Mesenchymal stem cell (in vitro differentiated cells and primary cell): ENCODE data around the gene MAML1.
A peak's percentile ranks its signal among the peaks of the same experiment; 100 is the strongest.

Source experiments
- DNase-seq: peaks from one replicate; pipeline ENCODE4 v3.0.0-alpha.2; 2013
- H2AFZ ChIP-seq: one replicate; pipeline ENCODE4 v1.6.1; 2013; ENCODE audit warnings: low read depth, mild to moderate bottlenecking, control low read depth, inconsistent platforms, low read length, moderate library complexity
- H2AK5ac ChIP-seq: 2 replicates; pipeline ENCODE4 v1.6.1; 2013; ENCODE audit warnings: low read length, moderate library complexity, mild to moderate bottlenecking, inconsistent platforms; ENCODE audit not compliant: severe bottlenecking
- H2BK120ac ChIP-seq: one replicate; pipeline ENCODE4 v1.6.1; 2013; ENCODE audit warnings: low read depth, mild to moderate bottlenecking, inconsistent platforms, low read length, moderate library complexity
- H2BK12ac ChIP-seq, 2 experiments: one replicate each; pipeline ENCODE4 v1.6.1; 2013; ENCODE audit warnings: inconsistent platforms in 2 of 2, low read length in 2 of 2, mild to moderate bottlenecking in 2 of 2, moderate library complexity in 2 of 2, control low read depth in 1 of 2
- H2BK15ac ChIP-seq: one replicate; pipeline ENCODE4 v1.6.1; 2013; ENCODE audit warnings: mild to moderate bottlenecking, low read depth, inconsistent platforms; ENCODE audit not compliant: poor library complexity, severe bottlenecking
- H2BK5ac ChIP-seq: 2 replicates; pipeline ENCODE4 v1.6.1; 2013; ENCODE audit warnings: low read depth, mild to moderate bottlenecking, low read length, control low read depth, inconsistent platforms; ENCODE audit not compliant: poor library complexity, severe bottlenecking
- H3K14ac ChIP-seq, 2 experiments: one replicate each; pipeline ENCODE4 v1.6.1; 2013; ENCODE audit warnings: inconsistent platforms in 2 of 2, low read length in 2 of 2, control low read depth in 1 of 2, mild to moderate bottlenecking in 1 of 2, moderate library complexity in 1 of 2
- H3K18ac ChIP-seq, 2 experiments: one replicate each; pipeline ENCODE4 v1.6.1; 2013; ENCODE audit warnings: inconsistent platforms in 2 of 2, low read length in 2 of 2, control low read depth in 1 of 2, low read depth in 1 of 2, mild to moderate bottlenecking in 1 of 2
- H3K23ac ChIP-seq, 2 experiments: one replicate each; pipeline ENCODE4 v1.6.1; 2013; ENCODE audit warnings: inconsistent platforms in 2 of 2, low read length in 2 of 2, mild to moderate bottlenecking in 2 of 2, moderate library complexity in 2 of 2, control low read depth in 1 of 2
- H3K27ac ChIP-seq: 2 replicates; pipeline ENCODE4 v1.5.1; 2013; ENCODE audit warnings: mild to moderate bottlenecking, moderate library complexity, low read length, control low read depth, inconsistent platforms; ENCODE audit not compliant: poor library complexity, severe bottlenecking
- H3K27me3 ChIP-seq, 2 experiments: 2 replicates each; pipeline versions ENCODE4 v1.6.1 to v1.7.0; 2013; ENCODE audit warnings: low read length in 2 of 2, mild to moderate bottlenecking in 2 of 2, moderate library complexity in 2 of 2, control low read depth in 1 of 2, inconsistent platforms in 1 of 2; ENCODE audit not compliant: control insufficient read depth in 1 of 2, insufficient read depth in 1 of 2
- H3K36me3 ChIP-seq, 2 experiments: 2 replicates each; pipeline versions ENCODE4 v1.6.1 to v1.7.0; 2013; ENCODE audit warnings: low read length in 2 of 2, control low read depth in 1 of 2, inconsistent platforms in 1 of 2, low read depth in 1 of 2, mild to moderate bottlenecking in 1 of 2; ENCODE audit not compliant: insufficient read depth in 2 of 2, control insufficient read depth in 1 of 2
- H3K4ac ChIP-seq, 2 experiments: one replicate each; pipeline ENCODE4 v1.6.1; 2013; ENCODE audit warnings: inconsistent platforms in 2 of 2, low read length in 2 of 2, mild to moderate bottlenecking in 2 of 2, moderate library complexity in 2 of 2, control low read depth in 1 of 2, low read depth in 1 of 2
- H3K4me1 ChIP-seq: 2 replicates; pipeline ENCODE4 v1.6.1; 2013; ENCODE audit warnings: low read depth, low read length, control low read depth; ENCODE audit not compliant: control insufficient read depth, insufficient read depth
- H3K4me2 ChIP-seq: 2 replicates; pipeline ENCODE4 v1.6.1; 2013; ENCODE audit warnings: low read length, mild to moderate bottlenecking, inconsistent platforms; ENCODE audit not compliant: poor library complexity, severe bottlenecking
- H3K4me3 ChIP-seq, 2 experiments: 2 replicates each; pipeline versions ENCODE4 v1.5.1 to v1.7.0; 2013; ENCODE audit warnings: low read length in 2 of 2, mild to moderate bottlenecking in 2 of 2, control low read depth in 1 of 2, low read depth in 1 of 2; ENCODE audit not compliant: insufficient read depth in 1 of 2
- H3K79me1 ChIP-seq: replicated peaks from 2 replicates; pipeline ENCODE4 v1.6.1; 2013; ENCODE audit warnings: mild to moderate bottlenecking, control low read depth, low read length, inconsistent platforms; ENCODE audit not compliant: poor library complexity, severe bottlenecking
- H3K9ac ChIP-seq: 2 replicates; pipeline ENCODE4 v1.7.0; 2013; ENCODE audit warnings: mild to moderate bottlenecking, low read length, moderate library complexity
- H3K9me3 ChIP-seq: 2 replicates; pipeline ENCODE4 v1.7.0; 2013; ENCODE audit warnings: mild to moderate bottlenecking, low read length; ENCODE audit not compliant: control insufficient read depth
- H4K8ac ChIP-seq: one replicate; pipeline ENCODE4 v1.6.1; 2013; ENCODE audit warnings: inconsistent platforms, mild to moderate bottlenecking, low read length, moderate library complexity
- H4K91ac ChIP-seq: one replicate; pipeline ENCODE4 v1.6.1; 2013; ENCODE audit warnings: mild to moderate bottlenecking, low read length, inconsistent platforms
- WGBS: methylation state at CpG from one replicate; pipeline ENCODE4 v1.1.7; 2013; ENCODE audit warnings: mixed read lengths; 5-methylcytosine and 5-hydroxymethylcytosine counted together

MAML1 gene

GRCh38 chr5:179720222-179720621, 12.4 kb upstream of the MAML1 start:
- Histone ChIP-seq H3K4me2 (no peak overlapping the region), H3K4me1 (no peaks in the 10 kb centered on the region), H2BK120ac (no peak overlapping the region), H4K8ac (no peak overlapping the region), H3K9me3 (no peaks in the 10 kb centered on the region), H2AFZ (no peak overlapping the region), H2AK5ac (no peak overlapping the region), H3K27me3 (no peaks in the 10 kb centered on the region), H3K9ac (no peak overlapping the region), H3K36me3 (peaks cover 55 to 95% of the 10 kb centered on the region in 2 experiments), H3K14ac (no peak overlapping the region), H2BK12ac (no peak overlapping the region), H3K18ac (no peak overlapping the region), H3K4ac (no peak overlapping the region), H3K27ac (no peak overlapping the region), H3K79me1 (peaks cover 21% of the 10 kb centered on the region), H4K91ac (no peak overlapping the region), H3K4me3 (no peak overlapping the region), H2BK5ac (no peak overlapping the region), H3K23ac (no peak overlapping the region), H2BK15ac (no peak overlapping the region)
- 77% methylated on average over 2 of the region's 2 CpGs for WGBS
- no peak for DNase-seq

- no peak overlapping the region for H3K27ac ChIP-seq
- peaks cover 16% of the 10 kb centered on the region for H3K79me1 ChIP-seq
- no peak overlapping the region for H4K91ac ChIP-seq
- WGBS, result over 99% methylated on average over 2 of the region's 4 CpGs
- H3K36me3 ChIP-seq, result peaks cover 55 to 96% of the 10 kb centered on the region in 2 experiments
- DNase-seq, result no peak
- H2AFZ ChIP-seq, result no peak overlapping the region
- H4K8ac ChIP-seq, result no peak overlapping the region
- no peak overlapping the region for H3K4ac ChIP-seq
- H3K4me3 ChIP-seq, result no peak overlapping the region
- H2BK15ac ChIP-seq, result no peak overlapping the region
- H2BK120ac ChIP-seq, result no peak overlapping the region
- no peaks in the 10 kb centered on the region for H3K9me3 ChIP-seq
- no peak overlapping the region for H2AK5ac ChIP-seq
- no peak overlapping the region for H3K9ac ChIP-seq
- no peaks in the 10 kb centered on the region for H3K27me3 ChIP-seq
- no peak overlapping the region for H3K23ac ChIP-seq
- H3K14ac ChIP-seq, result no peak overlapping the region
- H2BK12ac ChIP-seq, result no peak overlapping the region
- no peak overlapping the region for H3K4me2 ChIP-seq
- no peak overlapping the region for H2BK5ac ChIP-seq
- no peaks in the 10 kb centered on the region for H3K4me1 ChIP-seq
- no peak overlapping the region for H3K18ac ChIP-seq
Measured at GRCh38 chr5:179724163-179724562, 8.5 kb upstream of the MAML1 start.

DNA sequence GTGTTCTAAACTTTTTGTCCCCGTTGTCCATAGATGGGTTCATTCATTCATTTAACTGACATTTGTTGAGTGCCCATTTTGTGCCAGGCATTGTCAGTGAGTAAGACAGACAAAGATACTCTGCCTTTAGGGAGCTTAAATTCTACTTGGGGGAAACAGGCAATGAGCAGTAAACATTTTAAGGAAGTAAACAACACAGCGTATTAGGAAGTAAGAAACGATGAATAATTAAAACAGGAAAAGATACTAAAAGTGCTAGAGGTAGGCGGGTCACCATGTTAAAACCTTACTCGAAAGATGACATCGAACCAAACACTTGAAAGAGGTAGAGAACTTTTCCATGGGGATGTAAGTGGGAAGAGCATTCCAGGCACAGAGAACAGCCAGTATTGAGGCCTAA, 5.5 kb upstream of the MAML1 start:
- Histone ChIP-seq H2BK15ac (no peak overlapping the region), H2AFZ (no peak overlapping the region), H3K4ac (no peak overlapping the region), H4K8ac (peak overlapping the region; percentile 14), H3K9ac (no peak overlapping the region), H3K9me3 (no peaks in the 10 kb centered on the region), H3K4me2 (no peak overlapping the region), H2BK12ac (no peak overlapping the region), H3K14ac (no peak overlapping the region), H3K4me1 (peaks cover 3% of the 10 kb centered on the region), H3K23ac (peak overlapping the region in 1 of 2 experiments; percentile 94), H2AK5ac (no peak overlapping the region), H2BK5ac (no peak overlapping the region), H3K36me3 (peaks cover 38 to 85% of the 10 kb centered on the region in 2 experiments), H4K91ac (no peak overlapping the region), H3K27me3 (no peaks in the 10 kb centered on the region), H2BK120ac (no peak overlapping the region), H3K79me1 (peaks cover 11% of the 10 kb centered on the region), H3K4me3 (no peak overlapping the region), H3K18ac (no peak overlapping the region), H3K27ac (no peak overlapping the region)
- DNase-seq, result no peak
- 90% methylated on average over 6 of the region's 6 CpGs for WGBS

DNA sequence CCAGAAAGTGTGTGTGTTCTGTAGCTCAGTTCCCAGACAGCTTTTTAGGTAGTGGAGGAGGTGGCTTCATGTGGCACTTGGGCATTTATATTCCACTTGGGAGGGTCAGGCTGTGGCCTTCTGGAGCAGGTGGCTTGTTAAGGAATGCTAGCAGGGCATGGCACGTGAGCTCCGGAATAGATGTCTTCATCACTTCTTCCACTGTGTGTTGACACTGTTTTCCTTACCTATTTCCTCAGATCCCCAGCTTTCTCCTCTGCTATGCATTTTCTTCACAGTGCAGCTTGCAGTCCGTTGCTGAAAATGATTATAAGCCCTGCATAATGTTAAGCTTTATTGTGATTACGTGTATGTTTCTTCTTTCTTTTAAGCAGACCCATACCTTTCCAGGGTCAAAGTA, 3.3 kb upstream of the MAML1 start:
- H3K4me1 ChIP-seq, result peaks cover 4% of the 10 kb centered on the region
- H3K18ac ChIP-seq, result no peak overlapping the region
- peaks cover 29 to 63% of the 10 kb centered on the region in 2 experiments for H3K36me3 ChIP-seq
- no peak overlapping the region for H3K4me2 ChIP-seq
- H3K27me3 ChIP-seq, result no peaks in the 10 kb centered on the region
- no peak overlapping the region for H2BK12ac ChIP-seq
- H2BK5ac ChIP-seq, result no peak overlapping the region
- DNase-seq, result no peak
- H2AFZ ChIP-seq, result no peak overlapping the region
- WGBS, result 100% methylated on average over 2 of the region's 4 CpGs
- H3K27ac ChIP-seq, result no peak overlapping the region
- no peak overlapping the region for H3K14ac ChIP-seq
- H4K91ac ChIP-seq, result no peak overlapping the region
- no peak overlapping the region for H2BK120ac ChIP-seq
- H2BK15ac ChIP-seq, result no peak overlapping the region
- no peak overlapping the region for H3K4me3 ChIP-seq
- peaks cover 7% of the 10 kb centered on the region for H3K79me1 ChIP-seq
- H3K9ac ChIP-seq, result no peak overlapping the region
- H3K9me3 ChIP-seq, result no peaks in the 10 kb centered on the region
- H2AK5ac ChIP-seq, result no peak overlapping the region
- no peak overlapping the region for H4K8ac ChIP-seq
- no peak overlapping the region for H3K23ac ChIP-seq
- H3K4ac ChIP-seq, result no peak overlapping the region
